OCI-LY1 (cell line): Measurements from ENCODE around the gene SLC29A2.

Source experiments
- EZH2 ChIP-seq: fragments of 200-600 bp; sonication (generic), shearing (Covaris generic); IDR thresholded peaks from 2 replicates; pipeline ENCODE4 v1.8.0; 2017; ENCODE audit warnings: borderline replicate concordance, mixed run types, mild to moderate bottlenecking, antibody characterized with exemption, low read length, moderate library complexity, mixed read lengths
- TF ChIP-seq, protein P1 (sequence below): fragments of 200-600 bp; sonication (generic), shearing (Covaris generic); IDR thresholded peaks from 2 replicates; pipeline ENCODE4 v1.5.1; 2017; ENCODE audit warnings: mild to moderate bottlenecking, antibody characterized with exemption, low read length, moderate library complexity, mixed read lengths

DNA sequence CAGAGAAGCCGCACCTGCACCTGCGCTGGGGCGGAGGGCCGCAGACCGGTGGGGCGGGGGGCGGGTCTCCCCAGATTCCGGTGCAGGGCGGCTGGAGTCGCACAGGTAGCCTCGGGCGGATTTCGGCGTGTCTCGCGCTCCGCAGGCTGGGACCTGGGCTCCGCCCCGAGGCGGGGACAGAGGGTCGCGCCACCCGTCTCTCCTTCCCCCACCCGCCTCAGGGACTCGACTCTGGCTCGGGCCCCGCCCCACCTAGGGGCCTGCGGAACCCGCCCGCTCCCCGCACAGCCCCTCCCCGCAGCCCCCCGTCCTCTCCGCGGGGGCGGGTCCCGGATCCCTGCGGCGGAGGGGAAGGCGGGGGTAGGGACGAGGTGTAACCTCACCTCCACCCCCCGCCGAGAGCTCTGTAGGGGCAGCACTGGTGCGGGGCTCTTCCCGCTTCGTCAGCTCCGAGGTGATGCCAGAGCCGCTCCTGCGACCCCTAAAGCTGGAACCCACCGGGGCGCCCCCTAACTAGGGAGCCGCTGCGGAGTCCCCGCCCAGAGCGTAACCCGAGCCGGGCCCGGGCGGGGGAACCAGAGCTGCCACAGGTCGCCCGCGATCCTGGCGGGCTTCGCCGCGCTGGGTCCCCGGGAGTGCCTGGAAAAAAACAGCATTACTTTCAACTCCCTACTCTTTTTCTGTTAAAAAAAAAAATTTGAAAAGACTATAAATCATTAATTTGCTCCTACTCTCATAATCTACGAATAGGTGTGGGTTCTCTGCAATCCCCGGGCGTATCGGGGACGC is at the start of gene SLC29A2:
- TF ChIP-seq, protein P1, sequence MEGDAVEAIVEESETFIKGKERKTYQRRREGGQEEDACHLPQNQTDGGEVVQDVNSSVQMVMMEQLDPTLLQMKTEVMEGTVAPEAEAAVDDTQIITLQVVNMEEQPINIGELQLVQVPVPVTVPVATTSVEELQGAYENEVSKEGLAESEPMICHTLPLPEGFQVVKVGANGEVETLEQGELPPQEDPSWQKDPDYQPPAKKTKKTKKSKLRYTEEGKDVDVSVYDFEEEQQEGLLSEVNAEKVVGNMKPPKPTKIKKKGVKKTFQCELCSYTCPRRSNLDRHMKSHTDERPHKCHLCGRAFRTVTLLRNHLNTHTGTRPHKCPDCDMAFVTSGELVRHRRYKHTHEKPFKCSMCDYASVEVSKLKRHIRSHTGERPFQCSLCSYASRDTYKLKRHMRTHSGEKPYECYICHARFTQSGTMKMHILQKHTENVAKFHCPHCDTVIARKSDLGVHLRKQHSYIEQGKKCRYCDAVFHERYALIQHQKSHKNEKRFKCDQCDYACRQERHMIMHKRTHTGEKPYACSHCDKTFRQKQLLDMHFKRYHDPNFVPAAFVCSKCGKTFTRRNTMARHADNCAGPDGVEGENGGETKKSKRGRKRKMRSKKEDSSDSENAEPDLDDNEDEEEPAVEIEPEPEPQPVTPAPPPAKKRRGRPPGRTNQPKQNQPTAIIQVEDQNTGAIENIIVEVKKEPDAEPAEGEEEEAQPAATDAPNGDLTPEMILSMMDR: no peak
- no peak for TF ChIP-seq EZH2
